Glomerular endothelial cell (primary cell): ENCODE results near the gene HP. TPM values are rescaled to one million over a fixed set of nuclear protein-coding genes. Genes with fewer than 3 reads are reported as not detected.

Source experiments
- DNase-seq: peaks from one replicate; pipeline ENCODE4 v3.0.0-alpha.2; 2011; ENCODE audit warnings: low read depth, low spot score; ENCODE audit errors: extremely low read depth
- total RNA-seq: library from RNA; depleted of rRNA; stranded (reverse); fragments of >200 nt; gene quantifications from 2 replicates; pipeline ENCODE4 v1.2.3, GENCODE V29; 2015

The HP gene
- total RNA-seq, 1 donor from 2014 or later: not detected

DNA sequence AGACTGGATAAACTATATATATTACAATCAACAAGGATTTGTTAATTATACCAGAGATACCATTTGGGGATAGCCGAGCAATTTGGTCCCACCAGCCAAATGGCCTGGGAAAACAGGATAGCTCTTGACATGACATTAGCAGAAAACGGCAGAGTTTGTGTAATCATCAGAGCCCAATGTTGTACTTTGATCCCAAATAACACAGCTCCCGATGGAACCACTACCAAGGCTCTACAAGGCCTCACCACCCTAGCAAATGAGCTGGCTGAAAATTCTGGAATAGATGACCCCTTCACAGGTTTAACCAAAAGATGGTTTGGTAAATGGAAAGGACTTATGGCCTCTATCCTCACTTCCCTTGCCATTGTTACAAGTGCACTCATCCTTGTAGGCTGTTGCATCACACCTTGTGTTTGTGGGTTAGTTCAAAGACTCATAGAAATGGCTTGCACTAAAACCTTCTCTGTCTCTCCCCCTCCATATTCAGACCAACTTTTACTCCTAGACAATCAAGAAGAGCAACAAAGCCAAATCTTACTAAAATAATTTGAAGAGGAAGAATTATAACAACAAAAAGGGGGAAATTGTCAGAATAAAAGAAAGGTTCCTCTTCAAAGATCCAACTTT is 29.6 kb downstream of the HP start:
- DNase-seq: no peak

- no peak for DNase-seq
Observed at GRCh38 chr16:72084445-72084844, 30.1 kb downstream of the HP start.

GRCh38 chr16:72085002-72085401 is 30.7 kb downstream of the HP start:
- DNase-seq: no peak

DNA sequence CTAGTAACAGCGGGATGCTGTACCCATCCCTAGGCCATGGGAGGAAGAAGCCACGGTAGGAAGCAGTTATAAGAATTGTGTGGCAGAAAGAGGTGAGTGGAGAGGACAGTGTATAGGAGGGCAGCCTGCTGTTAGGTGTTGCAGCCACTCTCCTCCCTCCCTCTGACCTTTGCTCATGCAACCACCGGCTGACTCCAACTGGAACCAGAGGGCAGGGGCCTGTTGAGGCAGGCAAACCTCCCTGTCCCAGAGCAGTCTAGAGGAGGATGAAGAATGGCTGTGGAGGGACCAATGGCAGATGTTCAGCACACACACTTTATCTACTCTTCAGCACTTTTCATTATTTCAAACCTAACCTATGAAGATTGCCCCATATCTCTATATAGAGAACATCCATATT is 36.9 kb downstream of the HP start:
- no peak for DNase-seq

- DNase-seq: no peak
Observed at GRCh38 chr16:72092832-72093447, 38.6 kb downstream of the HP start.

DNA sequence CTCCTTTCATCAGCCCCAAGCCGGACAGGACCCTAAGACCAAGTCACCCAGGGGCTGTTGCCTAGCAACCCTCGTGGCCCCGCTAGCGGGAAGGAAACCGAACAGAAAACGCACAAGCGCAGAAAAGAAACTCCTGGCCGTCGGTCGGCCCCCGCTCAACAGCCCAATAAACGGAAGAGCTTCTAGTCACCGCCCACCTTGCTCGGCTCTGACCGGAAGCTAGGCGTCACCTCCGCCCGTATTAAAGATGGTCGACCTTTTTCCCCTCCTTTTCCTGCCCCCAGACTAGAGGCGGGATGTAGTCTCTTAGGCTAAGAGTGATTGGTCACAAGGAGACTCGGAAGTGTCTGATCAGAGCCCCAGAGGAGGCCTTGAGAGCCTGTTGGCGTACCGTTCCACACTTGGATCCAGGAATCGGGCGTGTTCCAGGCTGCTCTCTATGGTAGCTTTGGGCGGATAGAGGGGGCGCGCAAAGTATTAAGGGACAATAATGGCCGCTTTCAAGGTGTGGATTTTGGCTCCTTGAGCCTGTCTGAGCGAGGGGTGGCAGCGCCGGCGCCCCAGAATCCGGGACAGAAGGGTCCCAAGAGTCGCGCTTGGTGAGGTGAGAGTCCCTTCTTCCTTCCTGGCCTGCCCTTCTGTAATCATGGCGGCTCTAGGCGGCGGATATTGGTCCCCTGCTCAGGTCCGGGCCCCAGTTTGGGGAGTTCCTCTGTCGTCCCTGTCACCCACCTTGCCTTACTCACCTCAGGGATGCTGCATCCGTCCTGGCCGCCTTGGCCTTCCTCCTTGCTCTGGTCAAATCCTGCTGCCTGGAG is 39.4 kb downstream of the HP start, which contains the start of the genes DHX38 and TXNL4B:
Gene DHX38 (plus strand): TSS at position 400 of the 818 bp plus-strand sequence. CDS start 2,311 bp downstream, outside the sequence.
Gene TXNL4B (minus strand): TSS at position 173 of the 818 bp plus-strand sequence. CDS start 2,871 bp downstream, outside the sequence.
- DNase-seq: peak; percentile 97

- DNase-seq: no peak
Observed at GRCh38 chr16:72094266-72094610, 39.9 kb downstream of the HP start.

GRCh38 chr16:72098936-72099335 is 44.6 kb downstream of the HP start:
- no peak for DNase-seq

GRCh38 chr16:72099377-72099818 is 45.1 kb downstream of the HP start:
- no peak for DNase-seq

GRCh38 chr16:72101195-72101594 is 46.9 kb downstream of the HP start:
- no peak for DNase-seq

- DNase-seq: no peak
Observed at GRCh38 chr16:72104905-72105304, 50.6 kb downstream of the HP start.

GRCh38 chr16:72105978-72106377 is 51.7 kb downstream of the HP start:
- no peak for DNase-seq

DNA sequence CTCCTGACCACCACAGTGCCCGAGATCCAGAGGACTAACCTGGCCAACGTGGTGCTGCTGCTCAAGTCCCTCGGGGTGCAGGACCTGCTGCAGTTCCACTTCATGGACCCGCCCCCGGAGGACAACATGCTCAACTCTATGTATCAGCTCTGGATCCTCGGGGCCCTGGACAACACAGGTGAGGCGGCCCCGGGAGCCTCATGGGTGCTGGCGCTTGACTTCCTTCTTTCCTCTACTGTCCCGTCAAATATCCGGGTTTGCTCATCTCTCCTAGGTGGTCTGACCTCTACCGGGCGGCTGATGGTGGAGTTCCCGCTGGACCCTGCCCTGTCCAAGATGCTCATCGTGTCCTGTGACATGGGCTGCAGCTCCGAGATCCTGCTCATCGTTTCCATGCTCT is 53.1 kb downstream of the HP start:
- no peak for DNase-seq

GRCh38 chr16:72108353-72109102 is 54.2 kb downstream of the HP start:
- DNase-seq: no peak

GRCh38 chr16:72109300-72109699 is 55.0 kb downstream of the HP start:
- DNase-seq: no peak

- no peak for DNase-seq
Observed at GRCh38 chr16:72109966-72110530, 55.7 kb downstream of the HP start.

Other genes starting within 250 kb of the HP start
- 51.9 and 75.7 TPM in 2 replicates for gene AP1G1, start 245.7 kb upstream of the HP start, total RNA-seq
- 26.1 and 26.9 TPM in 2 replicates for gene ATXN1L, start 208.5 kb upstream of the HP start, total RNA-seq
- 3.5 and 9.0 TPM in 2 replicates for gene ZNF821, start 170.3 kb upstream of the HP start, total RNA-seq
- 173 and 192 TPM in 2 replicates for gene IST1, start 159.0 kb upstream of the HP start, total RNA-seq
- not detected in 2 replicates for gene PKD1L3, start 54.1 kb upstream of the HP start, total RNA-seq
- gene DHODH, start 45.8 kb upstream of the HP start, total RNA-seq: 2.7 and 3.6 TPM in 2 replicates
- not detected in 2 replicates for gene HPR, start 8.7 kb downstream of the HP start, total RNA-seq
- 6.0 and 6.2 TPM in 2 replicates for gene TXNL4B, start 39.1 kb downstream of the HP start, total RNA-seq
- 44.7 and 52.7 TPM in 2 replicates for gene DHX38, start 39.3 kb downstream of the HP start, total RNA-seq
- 0.12 TPM in 1 of 2 replicates, not detected in the other for gene PMFBP1, start 117.7 kb downstream of the HP start, total RNA-seq